Transverse colon (tissue), 4 donors: Measurements from ENCODE around the gene MEG3. TPM values are rescaled to one million over a fixed set of nuclear protein-coding genes. Genes with fewer than 3 reads are reported as not detected.

Experiments
- DNase-seq: peaks from one replicate; pipeline ENCODE4 v3.0.0-alpha.2; 2019
- H3K27ac ChIP-seq, 4 donors: fragments of 200-600 bp; sonication (generic); 2 replicates each; pipeline ENCODE4 v1.5.1; 2016 to 2018; ENCODE audit warnings: inconsistent platforms in 4 of 4
- H3K27me3 ChIP-seq: fragments of 200-600 bp; sonication (generic); 2 replicates; pipeline ENCODE4 v1.5.1; 2017; ENCODE audit warnings: inconsistent platforms
- H3K36me3 ChIP-seq, 4 donors: fragments of 200-600 bp; sonication (generic); 2 replicates each; pipeline ENCODE4 v1.5.1; 2017 to 2019; ENCODE audit warnings: inconsistent platforms in 4 of 4
- H3K4me1 ChIP-seq, 4 donors: fragments of 200-600 bp; sonication (generic); 2 replicates each; pipeline ENCODE4 v1.5.1; 2017 to 2020; ENCODE audit warnings: inconsistent platforms in 4 of 4
- H3K4me3 ChIP-seq, 4 donors: fragments of 200-600 bp; sonication (generic); 1 replicate in 1 of 4; 2 replicates in 3 of 4; pipeline versions ENCODE4 v1.5.1 to v1.6.1; 2017 to 2019; ENCODE audit warnings: inconsistent platforms in 4 of 4
- H3K9me3 ChIP-seq, 2 donors: fragments of 200-600 bp; sonication (generic); 2 replicates each; pipeline ENCODE4 v1.5.1; 2017 to 2019; ENCODE audit warnings: inconsistent platforms in 2 of 2
- CTCF ChIP-seq, 5 experiments: fragments of 200-600 bp in 3 of 5; fragments of 450-650 bp in 2 of 5; sonication (generic) in 3 of 5; IDR thresholded peaks; 1 replicate in 2 of 5; 2 replicates in 3 of 5; pipeline ENCODE4 v1.5.1; 2016 to 2017; ENCODE audit warnings: antibody characterized with exemption in 5 of 5, inconsistent platforms in 3 of 5, mild to moderate bottlenecking in 2 of 5, moderate library complexity in 1 of 5
- EP300 ChIP-seq: sonication (generic); formaldehyde crosslinking; IDR thresholded peaks from one replicate; pipeline ENCODE4 v1.6.1; 2017; ENCODE audit warnings: antibody characterized with exemption, low read depth
- POLR2A ChIP-seq: fragments of 450-650 bp; IDR thresholded peaks from one replicate; pipeline ENCODE4 v1.6.1; 2016; ENCODE audit warnings: antibody characterized with exemption, mild to moderate bottlenecking, moderate library complexity
- POLR2AphosphoS5 ChIP-seq, 3 donors: sonication (generic); formaldehyde crosslinking; IDR thresholded peaks; one replicate each; pipeline ENCODE4 v1.6.1; 2016; ENCODE audit warnings: antibody characterized with exemption in 3 of 3
- WGBS, 2 donors: methylation state at CpG; one replicate each; pipeline ENCODE4 v1.1.5; 2018; ENCODE audit warnings: low coverage in 1 of 2; 5-methylcytosine and 5-hydroxymethylcytosine counted together
- in situ Hi-C, 4 donors: fragments of 200-750 bp; cut with MboI; loops; one replicate each; pipeline versions ENCODE4 v1.15.0 to v1.15.1; 2017; ENCODE audit warnings: low sequenced_read_pairs in 3 of 4, low pct_ligation_motif_present in 1 of 4, low pct_unique_long_range_greater_than_20kb in 1 of 4
- intact Hi-C: fragments of 100-400 bp; cut with DNase I; formaldehyde crosslinking; loops from one replicate; pipeline ENCODE4 v1.15.1; 2023; ENCODE audit warnings: low total_unique reads
- total RNA-seq, 4 donors: library from RNA; depleted of rRNA; stranded (reverse); fragments of >200 nt; gene quantifications; one replicate each; pipeline ENCODE4 v1.1.0, GENCODE V29; 2016

Gene MEG3
- total RNA-seq, 4 donors from 2014 or later, result 10.6 to 156 (median 40.1) TPM

GRCh38 chr14:100803226-100803625 lies 22.7 kb upstream of the MEG3 start:
- H3K4me1 ChIP-seq, result no peaks in the 10 kb centered on the region
- DNase-seq, result no peak
- H3K27ac ChIP-seq, result no peak overlapping the region
- H3K27me3 ChIP-seq, result no peaks in the 10 kb centered on the region
- H3K36me3 ChIP-seq, result no peaks in the 10 kb centered on the region
- TF ChIP-seq CTCF (IDR thresholded peaks at IDR 0.05) (no peak), EP300 (no peak), POLR2A (no peak), POLR2AphosphoS5 (IDR thresholded peaks at IDR 0.05) (no peak)
- H3K4me3 ChIP-seq, result no peak overlapping the region
- 70 to 84% methylated on average over 4 to 8 of the region's 8 CpGs for WGBS, 2 donors
- intact Hi-C loops (no loop called here), in situ Hi-C loops (no loop called here)
- H3K9me3 ChIP-seq, result no peaks in the 10 kb centered on the region

- no peak overlapping the region for H3K27ac ChIP-seq
- 58 to 90% methylated on average over 3 to 14 of the region's 14 CpGs for WGBS, 2 donors
- DNase-seq, result no peak
- no peaks in the 10 kb centered on the region for H3K27me3 ChIP-seq
- no peaks in the 10 kb centered on the region for H3K4me1 ChIP-seq
- H3K4me3 ChIP-seq, result no peak overlapping the region
- H3K9me3 ChIP-seq, result peaks cover 0 to 1% of the 10 kb centered on the region in 2 donors
- TF ChIP-seq CTCF (IDR thresholded peaks at IDR 0.05) (no peak), EP300 (no peak), POLR2A (no peak), POLR2AphosphoS5 (IDR thresholded peaks at IDR 0.05) (no peak)
- in situ Hi-C loops, result no loop called here
- intact Hi-C loops, result no loop called here
- no peaks in the 10 kb centered on the region for H3K36me3 ChIP-seq
Measured at GRCh38 chr14:100803676-100804075, 22.2 kb upstream of the MEG3 start.

DNA sequence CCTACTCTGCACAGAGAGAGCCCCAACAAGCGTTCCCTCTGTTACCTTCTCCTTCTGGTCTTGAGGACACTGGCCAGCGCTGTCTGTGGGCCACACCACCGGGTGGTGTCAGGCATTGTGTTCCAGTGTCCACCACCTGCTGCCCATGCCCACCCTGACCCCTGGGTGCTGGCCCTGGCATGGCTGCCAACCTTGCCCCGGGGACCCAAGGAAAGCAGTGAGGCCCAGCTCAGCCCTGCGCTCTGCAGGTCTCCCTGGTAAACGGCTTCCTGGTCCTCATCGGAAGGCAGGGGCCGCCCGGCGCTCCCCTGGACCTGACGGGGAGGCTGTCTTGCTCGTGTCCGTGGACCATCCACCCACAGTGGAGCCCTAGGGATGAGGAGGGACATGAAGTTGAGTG lies 21.8 kb upstream of the MEG3 start:
- Histone ChIP-seq H3K4me3 (no peak overlapping the region), H3K9me3 (peaks cover 0 to 3% of the 10 kb centered on the region in 2 donors), H3K27me3 (no peaks in the 10 kb centered on the region), H3K27ac (no peak overlapping the region), H3K36me3 (no peaks in the 10 kb centered on the region), H3K4me1 (no peaks in the 10 kb centered on the region)
- in situ Hi-C loops, result no loop called here
- intact Hi-C loops, result no loop called here
- whole genome bisulfite sequencing, 2 donors, result 89% methylated on average over 13 of the region's 13 CpGs; no CpG with 5 or more reads in 1 of the 2 donors
- TF ChIP-seq CTCF (IDR thresholded peaks at IDR 0.05) (no peak), EP300 (no peak), POLR2A (no peak), POLR2AphosphoS5 (IDR thresholded peaks at IDR 0.05) (no peak)
- no peak for DNase-seq

DNA sequence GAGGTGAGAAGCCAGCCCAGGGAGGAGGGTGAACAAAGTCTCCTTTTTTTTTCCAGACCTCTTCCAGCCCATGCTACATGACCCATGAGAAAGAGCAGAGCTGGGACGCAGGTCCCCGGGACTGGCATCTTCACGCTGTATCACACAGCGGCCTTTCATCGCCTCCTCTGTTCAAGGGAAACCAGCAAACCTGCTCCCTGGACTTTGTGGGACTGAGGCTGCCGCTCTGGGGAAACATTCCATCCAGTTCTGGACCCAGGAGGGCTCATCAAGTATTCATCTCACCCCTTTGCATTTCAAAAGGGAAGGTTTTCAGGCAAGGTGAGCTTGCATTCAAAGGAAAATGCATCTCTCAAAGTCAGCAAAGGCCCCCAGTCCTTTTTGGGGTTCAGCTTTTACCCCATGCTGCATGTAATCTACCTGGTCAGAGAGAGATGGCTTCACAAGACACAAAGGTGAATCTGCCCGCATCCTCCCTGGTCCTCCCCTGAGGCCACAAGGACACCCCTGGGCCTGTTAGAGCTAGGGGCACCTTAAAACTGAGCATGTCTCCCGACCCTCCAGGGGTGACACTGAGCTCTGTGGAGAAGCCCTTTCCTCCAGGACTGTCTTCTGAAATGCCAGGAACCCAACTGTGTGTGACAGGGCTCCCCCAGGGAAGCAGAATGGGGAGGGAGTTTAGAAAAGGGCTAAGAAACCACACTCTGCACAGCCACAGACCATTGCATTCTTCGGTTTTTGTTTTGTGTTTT lies 21.2 kb upstream of the MEG3 start:
- WGBS, 2 donors, result 66 to 83% methylated on average over 1 to 9 of the region's 9 CpGs
- Histone ChIP-seq H3K4me3 (no peak overlapping the region), H3K27ac (no peak overlapping the region), H3K36me3 (no peaks in the 10 kb centered on the region), H3K4me1 (no peaks in the 10 kb centered on the region), H3K9me3 (peaks cover 0 to 3% of the 10 kb centered on the region in 2 donors), H3K27me3 (no peaks in the 10 kb centered on the region)
- DNase-seq, result no peak
- TF ChIP-seq CTCF (IDR thresholded peaks at IDR 0.05) (no peak), EP300 (no peak), POLR2AphosphoS5 (IDR thresholded peaks at IDR 0.05) (no peak), POLR2A (no peak)
- intact Hi-C loops, result no loop called here
- in situ Hi-C loops, result no loop called here
